Hematopoietic multipotent progenitor cell (in vitro differentiated cells): ENCODE results near the gene HDAC4. TPM values are rescaled to one million over a fixed set of nuclear protein-coding genes. Genes with fewer than 3 reads are reported as not detected.
A peak's percentile ranks its signal among the peaks of the same experiment; 100 is the strongest.

Experiments used
- DNase-seq, 3 donors: peaks; one replicate each; pipeline ENCODE4 v3.0.0-alpha.2; 2011 to 2015; ENCODE audit warnings: low read depth in 2 of 3, low spot score in 2 of 3
- total RNA-seq: library from RNA; depleted of rRNA; stranded (reverse); fragments of >200 nt; gene quantifications from one replicate; pipeline ENCODE4 v1.2.3, GENCODE V29; 2012

Gene HDAC4
- total RNA-seq, 1 donor = 34.2 TPM

GRCh38 chr2:239065537-239065936 is 335.3 kb downstream of the HDAC4 start:
- no peak for DNase-seq

- DNase-seq = no peak
Measured at GRCh38 chr2:239064891-239065290, 335.9 kb downstream of the HDAC4 start.

GRCh38 chr2:239064253-239064652 is 336.6 kb downstream of the HDAC4 start:
- no peak for DNase-seq

- no peak for DNase-seq
Measured at GRCh38 chr2:239062743-239063142, 338.1 kb downstream of the HDAC4 start.

DNA sequence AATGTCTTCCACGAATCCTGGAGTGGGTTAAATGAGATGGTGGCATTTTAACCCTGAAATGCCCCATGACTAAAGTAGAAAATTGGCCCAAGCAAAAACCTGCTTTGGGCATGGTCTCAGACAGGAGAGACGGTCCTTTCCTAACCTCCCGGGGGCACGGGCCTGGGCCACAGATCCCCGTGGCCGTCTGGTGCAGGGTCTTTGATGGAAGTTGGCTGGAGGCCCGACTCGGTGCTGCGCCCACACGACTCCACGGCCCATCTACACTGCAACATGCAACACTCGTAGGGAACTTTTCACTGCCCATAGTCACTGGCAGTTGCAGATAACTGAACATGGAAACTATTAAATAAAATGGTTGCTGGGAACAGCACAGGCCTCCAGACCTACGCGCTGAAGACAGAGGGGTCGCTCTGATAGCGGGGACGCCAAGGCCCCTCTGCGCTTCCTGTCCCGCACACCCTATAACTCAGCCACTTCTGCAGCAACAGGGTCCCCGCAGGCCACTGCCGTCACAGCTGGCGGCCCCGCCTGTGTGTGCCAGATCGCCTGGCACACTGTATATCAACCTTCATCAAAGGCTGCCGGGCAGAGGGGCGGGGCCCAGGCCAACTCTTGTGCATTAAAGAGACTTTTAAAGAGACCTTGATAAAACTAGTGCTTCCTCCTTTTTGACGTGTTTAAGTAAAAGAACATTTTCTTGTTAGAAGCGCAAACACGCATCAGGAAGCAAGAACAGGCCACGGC is 338.8 kb downstream of the HDAC4 start:
- peak in 2 of 3 donors; percentile 59 to 85 for DNase-seq

GRCh38 chr2:239061121-239061666 is 339.6 kb downstream of the HDAC4 start:
- DNase-seq = no peak

DNA sequence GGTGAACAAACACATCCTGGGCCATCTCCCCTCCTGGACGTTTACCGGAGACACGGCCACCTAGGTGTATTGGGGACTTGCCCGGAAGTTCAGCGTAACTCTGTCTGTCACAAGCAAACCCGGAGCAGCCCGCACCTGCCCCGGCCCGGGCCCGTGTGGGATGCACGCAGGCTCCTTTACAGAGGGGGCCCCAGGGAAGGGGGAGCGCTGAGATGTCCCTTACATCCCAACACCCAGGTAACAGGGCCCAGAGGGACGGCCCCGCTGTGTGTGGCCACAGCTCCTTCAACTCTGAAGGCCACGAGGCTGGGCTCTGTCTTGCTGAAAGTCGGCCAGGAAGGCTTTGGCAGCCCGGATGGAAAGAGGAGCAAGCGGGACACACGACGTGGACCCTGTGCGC is 340.1 kb downstream of the HDAC4 start:
- no peak for DNase-seq

DNA sequence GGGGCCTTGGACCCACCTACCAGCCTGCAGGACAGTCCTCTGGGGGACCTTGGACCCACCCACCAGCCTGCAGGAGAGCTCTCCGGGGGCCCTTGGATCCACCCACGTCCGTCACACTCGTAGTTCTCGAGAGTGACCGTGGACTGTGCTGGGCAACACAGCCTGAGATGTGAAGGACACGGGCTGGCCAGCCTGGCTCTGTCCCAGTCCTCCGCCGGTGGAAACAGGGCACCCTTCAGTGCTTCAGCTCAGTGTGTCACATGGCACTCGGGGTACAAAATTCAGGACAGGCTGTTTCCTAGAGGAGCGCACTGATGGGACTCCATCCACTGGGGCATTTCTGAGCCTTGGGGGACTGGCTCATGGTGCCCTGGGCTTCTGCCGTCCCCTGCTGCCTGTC is 341.0 kb downstream of the HDAC4 start:
- no peak for DNase-seq

- DNase-seq = peak in 2 of 3 donors; percentile 37 to 59
Measured at GRCh38 chr2:239058766-239059165, 342.1 kb downstream of the HDAC4 start.

GRCh38 chr2:239057533-239057932 is 343.3 kb downstream of the HDAC4 start:
- no peak for DNase-seq

GRCh38 chr2:239056611-239057010 is 344.2 kb downstream of the HDAC4 start:
- DNase-seq = no peak

DNA sequence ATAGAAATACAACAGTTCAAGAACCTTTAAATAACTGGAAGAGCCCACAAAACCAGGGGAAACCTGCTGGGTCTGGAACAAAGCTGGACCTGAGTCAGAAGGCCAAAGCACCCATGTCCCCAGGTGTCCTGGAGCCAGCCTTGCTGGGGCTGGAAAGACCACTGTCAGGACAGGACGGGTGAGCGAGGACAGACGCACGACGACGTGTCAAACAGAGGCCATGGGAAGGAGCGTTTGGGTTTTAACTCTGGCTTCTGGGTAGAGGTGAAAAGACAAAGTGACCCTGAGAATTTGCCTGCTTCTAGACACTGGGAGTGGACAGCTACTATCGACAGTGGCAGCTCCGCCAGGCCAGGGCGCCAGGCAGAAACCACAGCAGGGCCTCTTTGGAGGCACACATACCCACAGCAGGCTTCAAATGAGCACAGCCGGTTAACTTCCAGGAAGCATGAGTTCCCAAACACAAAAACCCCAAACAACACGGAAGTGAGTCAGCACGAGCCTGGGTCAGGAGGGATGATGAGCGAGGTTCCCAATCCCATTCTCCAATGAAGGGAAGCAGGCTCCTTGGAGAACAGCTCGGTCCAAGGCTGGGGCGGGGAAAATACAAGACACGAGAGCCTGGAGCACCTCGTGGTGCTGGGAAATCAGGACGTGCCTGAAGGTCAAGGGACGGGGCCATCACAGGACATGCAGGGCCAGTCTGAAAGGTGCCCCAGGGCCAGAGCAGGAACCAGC is 344.9 kb downstream of the HDAC4 start:
- DNase-seq = no peak

GRCh38 chr2:239054921-239055320 is 345.9 kb downstream of the HDAC4 start:
- no peak for DNase-seq

GRCh38 chr2:239053801-239054503 is 346.9 kb downstream of the HDAC4 start:
- no peak for DNase-seq

DNA sequence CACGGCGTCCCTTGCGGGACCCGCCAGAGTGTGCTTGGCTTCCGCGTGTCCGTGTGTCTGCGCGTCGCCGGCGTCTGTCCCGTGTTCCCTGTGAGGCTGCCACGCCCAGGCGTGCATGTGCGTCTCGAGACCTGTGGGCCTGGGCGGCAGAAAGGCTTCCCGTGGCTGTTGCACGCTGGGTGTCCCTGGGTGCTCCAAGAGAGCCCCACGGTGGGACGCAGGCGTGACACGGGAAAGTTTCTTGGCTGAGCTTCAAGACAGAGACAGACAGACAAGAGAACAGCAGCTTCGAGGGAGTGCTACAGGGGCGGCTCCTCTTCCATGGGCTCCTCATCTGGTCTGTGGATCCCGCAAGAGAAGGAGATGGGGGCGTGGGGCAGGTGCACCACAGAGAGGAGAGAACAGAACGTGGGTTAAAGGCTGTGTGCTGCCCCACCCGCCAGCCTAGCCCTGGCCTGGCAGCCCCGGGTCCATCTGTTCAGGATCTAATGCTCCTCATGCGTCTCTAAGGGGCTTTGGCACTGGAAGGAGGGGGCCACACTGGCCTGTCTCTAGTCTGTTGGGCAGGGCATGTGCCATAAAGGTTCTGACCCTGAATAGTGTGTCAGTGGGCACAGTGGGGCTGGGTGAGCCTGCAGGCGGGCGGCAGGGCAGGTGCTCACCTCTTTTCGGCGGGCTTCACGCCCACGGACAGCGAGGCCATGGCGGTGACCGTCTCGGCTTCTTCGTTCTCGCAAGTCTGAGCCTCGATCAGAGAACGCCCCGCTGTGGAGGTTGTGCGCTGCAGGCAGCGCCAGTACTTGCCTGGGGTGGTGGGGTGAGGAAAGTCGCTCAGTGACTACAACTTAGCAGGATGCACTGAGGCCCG is 347.8 kb downstream of the HDAC4 start:
- no peak for DNase-seq

DNA sequence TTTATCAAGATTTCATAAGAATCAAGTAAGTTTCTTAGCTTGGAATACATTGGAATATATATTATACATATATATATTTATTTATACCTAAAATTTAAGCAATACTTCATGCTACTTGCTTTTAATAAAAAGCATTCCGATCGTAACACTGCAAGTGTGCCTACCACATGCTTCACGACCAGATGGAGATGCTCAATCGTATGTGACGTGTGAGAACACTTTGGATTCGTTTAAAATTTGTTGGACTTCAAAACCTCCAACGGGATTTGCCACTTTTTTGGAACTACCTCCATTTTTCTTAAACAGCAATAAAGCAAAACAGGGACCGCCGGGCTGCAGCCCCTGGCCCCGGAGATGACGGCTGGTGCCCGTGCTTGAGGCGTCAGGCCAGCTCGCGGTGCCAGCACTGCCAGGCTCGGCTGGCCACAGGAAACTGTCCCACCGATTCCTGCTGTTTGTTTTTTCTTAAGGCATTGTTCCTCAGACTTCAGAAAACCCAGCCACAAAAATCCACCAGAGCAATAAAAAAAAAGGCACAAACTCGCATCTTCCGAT is 348.9 kb downstream of the HDAC4 start:
- DNase-seq = no peak

DNA sequence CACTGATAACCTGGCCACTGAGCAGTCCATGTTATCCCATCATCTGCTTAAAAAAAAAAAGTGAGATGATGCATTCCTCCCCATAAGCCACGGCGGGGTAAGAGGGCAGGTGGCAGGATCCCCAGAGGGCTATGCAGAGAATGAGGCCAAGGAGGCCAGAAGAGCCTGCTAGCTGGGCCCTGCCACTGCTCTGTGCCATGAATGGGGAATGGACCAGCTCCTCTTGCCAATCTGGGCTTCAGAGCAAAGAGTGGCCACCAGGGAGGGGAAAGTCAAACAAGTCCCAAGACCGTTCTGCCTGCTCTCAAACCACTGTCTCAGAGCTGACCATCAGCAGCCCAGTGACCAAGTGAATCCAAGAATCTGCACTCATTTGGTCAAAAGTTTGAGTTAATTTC is 350.6 kb downstream of the HDAC4 start:
- DNase-seq = no peak

- no peak for DNase-seq
Measured at GRCh38 chr2:239049421-239050251, 351.2 kb downstream of the HDAC4 start.

- DNase-seq = no peak
Measured at GRCh38 chr2:239048736-239049135, 352.1 kb downstream of the HDAC4 start.
